GM19023 (cell line): Measurements from ENCODE around the gene RBFOX1.

Source experiments
- ATAC-seq: cut with Tn5 transposase; IDR thresholded peaks from one replicate; pipeline ENCODE4 v1.9.1; 2021; ENCODE audit warnings: mild to moderate bottlenecking, moderate library complexity; ENCODE audit not compliant: unreplicated experiment

RBFOX1 gene

DNA sequence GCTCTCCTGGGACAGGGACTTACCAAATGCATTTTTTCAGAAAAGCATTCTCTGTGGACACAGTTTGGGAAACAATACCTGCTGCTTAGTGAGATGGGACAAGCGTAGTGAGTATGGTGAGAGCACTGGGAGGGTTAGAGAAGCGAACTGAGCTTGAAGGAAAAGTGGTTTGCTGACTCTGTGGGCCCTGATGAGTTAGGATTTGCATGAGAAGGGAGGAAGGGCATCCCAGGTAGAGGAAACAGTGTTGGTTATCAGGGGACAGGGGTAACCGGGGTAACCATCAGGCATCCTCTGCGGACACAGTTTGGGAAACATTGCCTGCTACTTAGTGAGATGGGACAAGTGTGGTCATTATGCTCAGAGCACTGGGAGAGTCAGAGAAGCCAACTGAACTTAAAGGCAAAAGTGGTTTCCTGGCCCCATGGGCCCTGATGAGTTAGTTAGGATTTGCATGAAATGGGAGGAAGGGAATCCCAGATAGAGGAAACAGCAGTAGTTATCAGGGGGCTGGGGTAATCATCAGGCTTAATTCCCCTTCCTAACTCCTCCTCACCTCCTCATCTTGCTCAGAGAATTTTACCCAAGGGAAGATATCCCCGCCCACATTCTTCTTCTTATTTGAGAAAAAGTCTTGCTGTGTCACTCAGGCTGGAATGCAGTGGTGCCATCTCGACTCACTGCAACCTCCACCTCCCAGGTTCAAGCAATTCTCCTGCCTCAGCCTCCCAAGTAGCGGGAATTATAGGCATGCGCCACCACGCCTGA lies 319.3 kb downstream of the RBFOX1 start:
- ATAC-seq, result no peak

DNA sequence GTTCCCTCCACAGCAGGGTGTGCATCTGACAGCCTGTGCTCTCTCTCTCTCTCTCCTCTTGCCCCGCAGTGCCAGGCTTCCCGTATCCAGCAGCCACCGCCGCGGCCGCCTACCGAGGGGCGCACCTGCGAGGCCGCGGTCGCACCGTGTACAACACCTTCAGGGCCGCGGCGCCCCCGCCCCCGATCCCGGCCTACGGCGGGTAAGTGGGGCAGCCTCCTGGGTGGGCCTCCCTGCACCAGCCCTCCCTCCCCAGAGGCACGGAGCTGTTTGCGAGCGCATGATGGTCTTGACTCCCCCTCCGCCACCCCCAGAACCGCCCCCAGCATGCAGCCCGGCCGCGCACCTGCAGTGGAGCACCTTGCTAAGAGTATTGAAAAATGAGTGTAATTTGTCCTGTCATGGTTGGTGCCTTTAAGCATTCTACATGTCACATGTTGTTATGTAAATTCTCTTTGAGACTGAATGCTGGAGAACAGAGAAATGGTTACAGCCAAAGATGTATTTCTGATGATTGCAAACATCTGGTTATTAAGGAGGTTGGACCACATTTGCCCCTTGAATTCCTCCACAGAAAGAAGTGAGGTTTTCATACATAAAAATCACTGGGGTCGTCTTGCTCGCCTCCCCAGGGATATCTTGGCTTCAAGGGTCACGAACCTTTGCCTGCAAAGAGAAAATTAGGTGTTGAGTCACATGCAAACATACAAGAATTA lies 321.3 kb downstream of the RBFOX1 start:
- ATAC-seq, result no peak

DNA sequence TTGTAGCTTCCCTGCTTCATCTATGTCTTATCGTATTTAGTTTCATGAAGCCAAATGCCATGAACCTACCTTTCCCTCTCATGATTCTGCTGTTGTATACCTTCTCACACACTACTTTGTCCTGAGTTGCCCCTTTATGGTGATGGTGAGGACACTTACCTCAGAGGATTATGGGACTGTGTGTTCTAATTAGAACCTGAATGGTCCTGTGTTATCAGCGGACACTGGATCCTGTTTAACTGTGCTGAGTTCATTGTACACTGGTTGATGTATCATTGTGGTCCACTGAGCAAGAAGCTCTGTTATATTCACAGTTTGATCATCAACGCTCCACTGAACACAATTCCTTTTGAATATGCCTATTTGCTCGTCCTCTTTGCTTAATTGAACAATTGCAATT lies 343.0 kb downstream of the RBFOX1 start:
- no peak for ATAC-seq

DNA sequence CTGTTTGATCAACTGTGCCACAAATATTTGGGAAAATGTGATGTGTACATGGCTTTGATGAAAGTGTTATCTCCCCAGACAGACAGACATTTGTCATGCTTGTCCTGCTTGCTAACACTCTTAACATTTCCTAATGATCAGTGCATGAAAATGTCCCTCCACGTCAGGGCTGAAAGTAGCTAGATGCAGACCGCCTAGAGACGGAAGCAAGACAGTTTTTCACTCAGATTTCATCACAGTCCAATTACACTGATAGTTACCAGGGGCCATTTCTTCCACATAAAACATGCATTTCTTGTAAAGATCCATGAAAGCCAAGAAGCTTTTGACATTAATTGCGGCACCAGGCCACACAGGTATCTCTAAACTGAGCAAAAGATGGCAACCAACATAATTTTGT lies 347.7 kb downstream of the RBFOX1 start:
- ATAC-seq, result no peak

DNA sequence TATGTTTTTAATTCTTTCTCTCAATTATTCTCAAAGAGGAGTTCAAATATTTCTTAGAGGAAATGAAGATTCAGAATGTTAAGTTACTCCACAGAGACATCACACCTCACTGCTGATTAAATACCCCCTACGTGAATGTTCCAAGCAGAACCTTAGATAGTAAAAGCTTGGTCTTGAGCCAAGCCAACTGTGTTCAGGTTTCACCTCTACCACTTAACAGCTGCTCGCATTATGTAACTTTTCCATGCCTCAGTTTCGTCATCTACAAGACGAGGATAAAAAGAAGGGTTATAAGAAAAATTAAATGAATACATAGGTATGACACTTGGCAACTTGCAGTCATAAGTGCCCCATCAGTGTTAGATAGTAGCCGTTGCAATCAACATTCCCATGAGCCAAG lies 356.2 kb downstream of the RBFOX1 start:
- ATAC-seq, result no peak

DNA sequence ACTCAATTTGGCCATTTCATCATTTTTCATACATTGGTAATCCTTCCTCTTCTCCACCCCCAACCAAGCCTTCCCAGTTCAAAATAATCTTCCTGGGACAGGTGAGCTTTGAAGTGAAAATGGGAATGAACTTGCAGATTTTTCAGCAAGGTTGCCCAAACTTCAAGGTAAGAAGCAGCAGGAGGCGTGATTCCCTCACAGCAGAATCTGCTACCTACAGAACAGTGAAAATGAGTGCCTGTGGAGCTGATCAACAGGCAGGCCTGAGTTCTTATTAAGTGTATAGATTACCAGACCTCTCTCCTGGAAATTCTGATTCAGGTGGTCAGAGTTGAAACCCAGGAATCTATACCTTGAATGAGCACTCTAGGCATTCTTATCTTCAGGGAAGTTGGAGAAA lies 356.6 kb downstream of the RBFOX1 start:
- no peak for ATAC-seq

DNA sequence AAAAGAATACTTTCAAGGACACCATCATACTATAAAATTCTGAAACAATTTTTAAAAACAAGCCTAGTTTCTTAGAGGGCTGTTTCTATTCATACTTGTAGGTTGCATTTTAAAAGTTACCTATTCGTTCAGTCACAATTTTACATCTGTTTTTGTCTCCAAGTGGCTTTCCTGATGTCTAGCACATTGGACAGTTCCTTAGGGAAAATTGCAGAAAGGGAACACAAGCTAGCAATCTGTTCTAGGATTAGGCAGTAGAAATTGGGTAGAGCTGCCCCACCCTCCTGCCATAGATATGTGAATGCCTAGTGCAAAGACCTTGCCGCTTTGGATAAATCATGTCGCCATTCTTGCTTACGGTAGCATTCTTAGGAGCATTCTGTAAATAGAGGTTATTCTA lies 358.9 kb downstream of the RBFOX1 start:
- ATAC-seq, result no peak

DNA sequence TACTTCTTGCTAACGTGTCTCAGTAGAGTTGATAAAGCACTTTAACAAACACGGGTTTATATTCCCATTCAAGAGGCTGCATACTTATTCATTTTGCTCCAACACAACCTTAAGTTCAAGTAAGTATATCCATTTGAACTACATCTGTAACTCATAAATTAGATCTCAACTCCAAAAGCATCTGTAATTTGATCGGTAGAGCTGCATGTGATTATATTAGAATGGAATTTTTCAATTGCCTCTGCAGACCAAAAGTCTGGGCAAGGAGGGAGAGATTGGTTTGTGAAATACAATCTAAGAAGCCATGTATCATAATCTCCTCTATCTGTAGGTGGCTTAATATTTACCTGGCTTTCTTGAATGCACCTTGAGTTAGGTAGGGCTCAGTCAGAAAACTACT lies 371.0 kb downstream of the RBFOX1 start:
- ATAC-seq, result no peak

DNA sequence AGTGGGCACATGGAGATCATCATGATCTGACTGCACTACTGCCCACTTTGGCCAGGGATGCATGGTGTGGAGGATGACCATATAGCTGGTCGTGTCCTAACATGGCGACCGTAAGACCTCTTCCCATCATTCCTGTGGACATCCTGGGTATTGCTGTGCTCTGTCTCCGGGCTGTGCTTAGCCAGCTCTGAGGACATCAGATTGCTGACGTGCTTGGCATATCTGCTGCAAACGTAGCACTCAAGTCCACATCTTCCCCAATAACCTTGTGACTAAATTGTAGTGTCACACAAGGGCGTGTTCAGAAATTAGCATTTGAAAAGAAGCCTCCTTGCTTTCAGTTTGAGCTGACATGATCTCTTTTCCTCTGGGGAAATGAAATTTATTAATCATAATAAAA lies 373.2 kb downstream of the RBFOX1 start:
- no peak for ATAC-seq

DNA sequence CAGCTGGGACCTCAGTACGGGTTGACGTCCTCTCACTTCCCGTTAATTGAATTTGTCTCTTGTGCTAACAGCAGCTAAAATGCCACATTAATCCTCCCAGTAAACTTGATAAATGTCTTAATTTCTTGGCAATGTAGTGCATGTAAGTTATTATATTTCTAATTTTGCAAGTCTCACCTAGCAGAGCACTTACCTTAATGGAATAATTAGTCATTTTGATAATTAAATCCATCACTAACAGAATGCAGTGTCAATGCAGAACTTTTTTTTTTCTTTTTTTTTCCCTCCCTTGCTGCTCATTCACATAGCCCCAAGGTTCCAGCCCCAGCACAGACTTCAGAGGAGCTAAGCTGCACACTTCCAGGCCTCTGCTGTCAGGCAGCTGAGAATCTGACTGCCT lies 376.5 kb downstream of the RBFOX1 start:
- ATAC-seq, result no peak

DNA sequence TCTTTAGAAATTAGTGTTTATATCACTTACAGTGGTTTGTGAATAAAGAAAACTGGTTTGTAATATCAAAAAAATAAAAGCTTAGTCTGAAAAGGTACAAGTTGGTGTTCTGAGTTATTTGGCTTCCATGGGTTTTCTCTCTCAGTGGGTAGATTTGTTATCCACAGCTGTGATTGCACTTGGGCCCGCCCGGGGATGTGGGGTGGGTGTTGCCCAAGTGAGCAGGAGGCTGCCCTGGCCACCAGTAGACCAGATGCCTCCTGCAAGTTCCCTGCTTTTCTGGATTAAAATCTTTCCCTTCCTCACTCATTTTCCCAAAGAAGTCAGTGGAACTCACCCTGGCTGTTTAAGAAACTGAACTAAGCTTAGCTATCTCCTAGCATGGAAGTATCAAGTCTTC lies 380.6 kb downstream of the RBFOX1 start:
- no peak for ATAC-seq

DNA sequence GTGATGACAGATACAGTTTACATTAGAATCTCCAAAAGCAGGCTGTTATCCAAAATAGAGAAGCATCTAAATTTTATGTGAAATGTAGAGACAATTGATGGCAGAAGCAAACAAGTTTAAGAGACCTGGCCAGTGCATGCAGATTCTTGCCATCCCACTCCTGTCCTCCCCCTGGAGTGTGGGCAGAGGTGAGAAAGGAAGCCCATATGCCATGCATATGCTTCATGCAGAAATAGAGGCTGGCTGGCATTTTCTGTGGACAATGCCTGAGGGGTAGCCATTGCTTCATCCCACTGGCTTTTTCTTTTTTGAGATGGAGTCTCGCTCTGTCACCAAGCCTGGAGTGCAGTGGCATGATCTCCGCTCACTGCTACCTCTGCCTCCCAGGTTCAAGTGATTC lies 382.1 kb downstream of the RBFOX1 start:
- ATAC-seq, result no peak

DNA sequence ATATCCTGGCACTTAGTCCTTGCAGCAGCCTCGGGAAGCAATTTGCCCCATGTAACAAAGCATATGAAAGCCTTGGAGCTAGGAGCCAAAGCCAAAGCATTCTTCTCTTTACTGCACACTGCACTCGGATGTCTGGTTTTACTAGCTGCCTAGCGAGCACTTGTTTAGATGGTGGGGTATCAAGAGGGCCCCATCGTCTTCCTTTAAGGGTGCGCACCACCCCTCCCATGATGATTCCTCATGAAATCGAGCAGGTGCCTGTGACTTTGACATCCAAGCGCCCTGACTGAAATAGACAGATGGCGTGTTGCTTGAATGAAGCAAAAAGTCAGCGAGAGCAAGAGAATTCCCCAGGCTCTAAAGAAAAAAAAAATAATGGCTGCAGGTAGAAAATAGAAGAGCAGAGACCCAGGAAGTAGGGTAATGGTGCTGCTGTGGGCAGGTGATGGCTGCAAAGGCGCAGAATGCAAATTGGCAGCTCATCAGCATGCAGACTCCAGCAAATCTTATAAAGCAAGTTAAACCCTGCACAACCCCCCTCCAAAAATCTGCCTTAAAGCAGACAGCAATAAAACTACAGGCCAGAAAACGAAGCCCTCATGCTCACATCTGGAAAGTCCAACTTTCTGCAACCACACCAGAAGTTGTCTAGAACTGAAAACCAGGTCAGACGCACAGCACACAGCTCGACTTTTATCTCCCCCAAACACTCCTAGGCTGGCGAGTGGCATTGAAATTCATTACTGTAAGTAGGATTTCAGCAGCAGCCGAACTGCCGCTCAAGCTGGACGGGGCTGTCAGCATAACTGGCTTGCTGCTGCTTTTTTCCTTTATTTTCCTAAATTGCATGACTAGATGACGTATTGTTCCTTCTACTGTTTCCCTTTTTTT lies 384.3 kb downstream of the RBFOX1 start:
- no peak for ATAC-seq

DNA sequence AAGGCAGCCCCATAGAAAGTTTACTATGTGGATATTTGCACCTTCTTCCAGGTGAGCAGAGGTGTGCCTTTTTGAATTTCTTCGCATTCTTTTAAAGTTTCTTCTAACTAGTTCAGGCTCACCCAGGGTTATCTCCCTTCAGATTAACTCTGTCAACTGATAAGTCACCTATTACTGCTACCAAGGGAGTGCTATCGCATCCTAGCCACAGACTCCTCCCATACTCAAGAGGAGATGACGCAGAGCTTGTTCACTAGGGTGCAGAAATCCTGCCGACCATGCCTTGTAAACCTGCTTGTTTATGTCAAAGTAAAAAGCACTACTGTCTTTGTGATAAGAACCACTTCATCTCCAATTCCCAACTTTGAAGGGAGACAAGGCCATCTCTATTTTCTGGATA lies 390.1 kb downstream of the RBFOX1 start:
- ATAC-seq, result no peak

DNA sequence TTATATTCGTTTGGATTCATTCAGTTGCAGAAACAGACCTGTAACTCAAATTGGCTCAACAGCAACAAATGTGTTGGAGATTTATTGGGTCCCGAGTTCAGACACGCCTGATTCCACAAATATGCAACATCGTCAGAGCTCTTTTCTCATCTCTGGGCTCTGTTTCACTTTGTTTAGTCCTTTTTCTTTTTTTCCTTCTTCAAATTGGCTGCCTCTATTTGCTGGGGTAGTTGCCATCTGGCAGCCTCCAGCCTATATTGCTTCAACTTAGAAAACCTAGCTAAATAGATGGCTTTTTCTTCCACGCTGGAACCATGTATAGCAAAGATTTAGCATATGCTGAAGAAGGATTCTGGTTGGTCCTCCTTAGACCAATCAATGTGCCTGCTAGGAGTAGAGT lies 398.5 kb downstream of the RBFOX1 start:
- ATAC-seq, result no peak

DNA sequence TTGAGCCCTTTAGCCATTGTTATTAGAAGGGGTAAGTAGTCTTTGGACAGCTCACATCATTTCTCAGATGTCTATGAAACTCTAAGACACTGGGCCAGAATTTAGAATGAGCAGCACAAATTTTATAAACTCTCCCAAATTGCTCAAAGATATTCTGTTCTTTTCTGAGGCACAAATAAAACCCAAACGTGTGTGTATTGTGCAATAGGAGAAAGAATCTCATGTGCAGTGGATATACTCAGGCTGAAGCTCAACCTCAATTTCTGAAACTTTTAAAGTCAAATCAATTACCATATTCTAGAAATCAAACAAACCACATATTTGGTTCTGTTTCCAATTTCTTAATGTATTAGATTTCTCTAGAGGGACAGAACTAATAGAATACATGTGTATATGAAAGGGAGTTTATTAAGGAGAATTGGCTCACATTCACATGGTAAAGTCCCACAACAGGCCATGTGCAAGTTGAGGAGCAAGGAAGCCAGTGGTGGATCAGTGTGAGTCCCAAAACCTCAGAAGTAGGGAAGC lies 403.6 kb downstream of the RBFOX1 start:
- ATAC-seq, result no peak

DNA sequence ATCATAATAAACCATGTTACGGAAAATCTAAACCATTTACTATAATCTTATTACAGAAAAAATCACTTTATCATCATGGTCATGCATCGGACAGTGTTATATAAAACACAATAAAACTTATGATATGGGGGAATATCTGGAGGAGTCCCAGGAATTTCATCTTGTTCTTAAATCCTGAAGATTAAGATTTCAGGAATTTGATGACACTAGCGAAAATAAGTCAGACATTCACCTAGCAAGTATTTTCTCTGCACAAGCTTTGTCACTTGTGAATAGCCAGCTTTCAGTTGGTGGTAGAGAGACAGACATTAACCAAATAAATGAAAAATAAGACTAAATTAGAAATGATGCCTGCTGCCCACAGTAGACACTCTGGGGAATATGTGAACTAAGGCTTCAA lies 410.0 kb downstream of the RBFOX1 start:
- no peak for ATAC-seq

DNA sequence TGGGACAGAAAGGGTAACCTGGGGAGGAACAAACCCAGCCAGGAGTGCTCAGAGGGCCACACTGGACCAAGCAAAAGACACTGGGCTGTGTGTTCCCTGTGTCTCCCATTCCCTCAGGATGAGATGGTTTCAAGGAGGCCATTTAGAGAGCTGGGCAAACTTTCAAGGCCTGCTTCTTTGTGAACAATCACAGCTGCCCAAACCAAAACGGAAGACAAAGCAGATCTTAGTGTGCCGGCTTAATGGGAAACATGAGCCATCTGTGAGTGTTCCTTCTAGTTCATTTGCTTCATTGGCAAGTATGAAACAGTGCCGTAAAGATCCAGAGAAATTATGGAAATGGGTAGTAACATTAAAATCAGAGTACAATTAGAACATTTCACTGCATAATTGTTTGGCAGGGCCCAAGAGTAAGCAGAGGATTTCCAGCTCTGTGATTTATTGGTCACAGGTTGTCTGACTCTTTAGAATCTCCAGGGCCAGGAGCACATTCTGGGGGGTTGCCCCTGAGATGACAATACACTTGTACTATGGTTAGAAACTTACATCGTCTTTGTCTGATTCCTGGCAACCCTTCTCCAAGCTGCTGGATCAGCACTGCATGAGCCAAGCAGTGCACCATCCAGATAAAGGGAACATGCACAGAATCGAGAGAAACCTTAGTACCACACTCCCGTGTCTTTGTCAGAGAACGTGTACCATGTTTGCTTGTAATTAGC lies 412.1 kb downstream of the RBFOX1 start:
- no peak for ATAC-seq

DNA sequence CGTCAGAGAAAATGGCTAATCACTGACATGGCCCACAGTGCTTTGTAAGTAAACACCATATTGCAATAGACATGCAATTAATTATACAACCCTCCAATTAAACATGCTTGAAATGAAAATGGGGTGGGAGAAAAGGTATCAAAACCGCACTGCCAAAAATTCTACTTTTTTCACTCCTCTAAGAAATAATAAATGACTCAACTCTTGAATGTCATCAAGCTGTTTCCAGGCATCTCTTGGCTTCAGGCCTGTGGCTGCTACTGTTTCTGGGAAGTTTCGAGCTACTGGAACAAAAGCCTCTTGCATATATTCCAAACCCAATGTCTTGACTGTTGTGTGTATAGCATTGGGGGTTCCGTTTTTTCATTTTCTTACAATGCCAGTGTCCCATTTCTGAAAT lies 412.6 kb downstream of the RBFOX1 start:
- ATAC-seq, result no peak

DNA sequence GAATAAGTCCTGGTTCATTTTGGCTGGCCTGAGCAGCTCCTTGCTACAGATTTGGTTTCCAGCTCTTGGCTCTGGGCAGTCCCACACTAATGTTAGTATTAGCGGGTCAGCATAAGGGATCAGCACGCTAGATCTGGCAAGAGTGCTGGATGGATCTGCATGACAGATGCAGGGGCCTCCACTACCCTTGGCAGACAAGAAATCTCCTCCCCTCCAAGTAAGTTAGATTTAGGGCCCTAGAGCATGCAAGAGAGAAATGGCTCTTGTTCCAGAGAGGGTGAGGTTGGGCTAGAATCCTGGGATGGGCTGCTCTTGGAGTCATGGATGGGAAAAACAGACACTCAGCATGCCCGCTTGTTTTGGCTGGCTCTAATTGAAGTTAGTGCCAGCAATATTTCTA lies 414.3 kb downstream of the RBFOX1 start:
- ATAC-seq, result no peak

DNA sequence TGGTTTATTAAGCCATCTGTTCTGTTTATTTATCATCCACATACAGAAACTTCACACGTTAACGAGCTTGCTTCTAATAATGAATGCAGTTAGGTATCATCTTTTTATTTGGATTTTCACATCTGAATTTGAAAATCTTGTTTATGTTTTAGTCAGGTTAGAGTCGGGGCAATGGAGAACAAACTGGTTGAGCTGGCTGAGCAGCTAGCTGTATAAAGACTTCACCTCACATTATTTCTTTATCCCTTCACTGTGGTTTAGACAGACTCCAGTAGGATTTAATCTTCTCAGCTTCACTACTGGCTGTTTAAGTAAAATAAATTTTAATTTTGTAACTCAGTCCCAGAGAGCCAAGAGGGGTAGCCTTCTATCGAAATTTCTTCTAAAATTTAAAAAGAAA lies 415.9 kb downstream of the RBFOX1 start:
- ATAC-seq, result no peak
